ENCODE results near the gene MFN2.
"Not testable (repeated sequence)": the region's sequence is repeated elsewhere in the genome, so short reads cannot be mapped to it uniquely, and the experiment has no call there.

MFN2 gene

DNA sequence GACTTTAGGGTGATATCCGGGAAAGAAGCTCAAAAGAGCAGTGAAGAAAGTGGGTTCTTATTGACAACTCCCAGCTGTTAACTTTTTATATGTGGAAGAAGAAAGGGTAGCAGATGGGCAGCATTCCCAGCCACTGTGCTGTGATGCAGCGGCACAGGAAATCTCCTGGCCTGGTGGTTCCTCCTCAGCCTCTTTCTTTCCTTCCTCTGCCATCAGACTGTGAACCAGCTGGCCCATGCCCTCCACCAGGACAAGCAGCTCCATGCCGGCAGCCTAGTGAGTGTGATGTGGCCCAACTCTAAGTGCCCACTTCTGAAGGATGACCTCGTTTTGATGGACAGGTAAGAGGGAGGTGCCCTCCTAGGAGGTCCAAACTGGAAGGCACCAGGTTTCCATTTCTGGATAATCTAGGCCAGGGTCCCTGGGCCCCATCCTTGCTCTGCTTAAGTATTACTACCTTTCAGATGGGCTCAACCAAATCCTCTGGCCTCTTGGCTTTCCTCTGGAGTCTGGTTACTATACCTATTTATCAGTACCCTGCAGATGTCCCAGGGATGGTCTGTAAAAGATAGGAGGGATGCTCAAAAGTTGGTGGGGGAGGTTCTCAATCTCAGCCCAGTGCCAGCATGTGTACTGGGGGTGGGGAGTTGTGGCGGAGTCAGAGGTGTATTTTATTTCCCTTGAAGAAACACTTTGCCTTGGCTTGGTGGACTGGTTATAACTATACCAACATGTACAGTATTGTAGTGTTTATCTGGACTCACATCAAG lies 17.0 kb downstream of the MFN2 start:
- in situ Hi-C loops (cut with MboI; ENCODE audit: low sequenced_read_pairs) = no loop called here

DNA sequence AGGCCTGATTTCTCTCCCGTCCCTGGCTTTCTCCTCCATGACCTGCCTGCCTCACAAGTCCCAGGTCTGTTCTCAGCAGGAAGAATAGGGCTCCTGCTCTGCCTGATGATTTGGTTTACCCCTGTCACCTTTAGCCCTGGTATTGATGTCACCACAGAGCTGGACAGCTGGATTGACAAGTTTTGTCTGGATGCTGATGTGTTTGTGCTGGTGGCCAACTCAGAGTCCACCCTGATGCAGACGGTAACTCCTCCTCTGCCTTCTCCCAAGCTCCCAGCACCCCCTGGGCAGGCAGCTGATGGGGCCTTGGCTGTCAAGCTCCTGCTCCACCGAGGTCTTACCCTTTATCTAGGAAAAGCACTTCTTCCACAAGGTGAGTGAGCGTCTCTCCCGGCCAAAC lies 18.4 kb downstream of the MFN2 start:
- in situ Hi-C loops (cut with MboI; ENCODE audit: low sequenced_read_pairs) = no loop called here

DNA sequence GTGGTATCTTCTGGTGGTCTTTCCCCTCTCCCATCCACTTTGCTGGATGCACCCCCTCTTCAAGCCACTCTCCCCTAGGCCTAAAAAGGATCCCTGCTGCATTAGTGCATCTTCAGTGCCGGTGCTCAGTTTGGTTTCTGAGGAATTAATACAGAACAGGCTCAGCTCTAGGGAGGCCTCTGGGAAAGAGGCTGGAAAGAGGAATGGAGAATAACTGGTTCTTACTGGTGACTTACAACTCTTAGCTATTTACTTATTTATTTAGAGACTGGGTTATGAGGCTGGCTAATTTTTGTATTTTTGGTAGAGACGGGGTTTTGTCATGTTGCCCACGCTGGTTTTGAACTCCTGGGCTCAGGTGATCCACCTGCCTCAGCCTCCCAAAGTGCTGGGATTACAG lies 19.0 kb downstream of the MFN2 start:
- in situ Hi-C loops (cut with MboI; ENCODE audit: low sequenced_read_pairs) = no loop called here

DNA sequence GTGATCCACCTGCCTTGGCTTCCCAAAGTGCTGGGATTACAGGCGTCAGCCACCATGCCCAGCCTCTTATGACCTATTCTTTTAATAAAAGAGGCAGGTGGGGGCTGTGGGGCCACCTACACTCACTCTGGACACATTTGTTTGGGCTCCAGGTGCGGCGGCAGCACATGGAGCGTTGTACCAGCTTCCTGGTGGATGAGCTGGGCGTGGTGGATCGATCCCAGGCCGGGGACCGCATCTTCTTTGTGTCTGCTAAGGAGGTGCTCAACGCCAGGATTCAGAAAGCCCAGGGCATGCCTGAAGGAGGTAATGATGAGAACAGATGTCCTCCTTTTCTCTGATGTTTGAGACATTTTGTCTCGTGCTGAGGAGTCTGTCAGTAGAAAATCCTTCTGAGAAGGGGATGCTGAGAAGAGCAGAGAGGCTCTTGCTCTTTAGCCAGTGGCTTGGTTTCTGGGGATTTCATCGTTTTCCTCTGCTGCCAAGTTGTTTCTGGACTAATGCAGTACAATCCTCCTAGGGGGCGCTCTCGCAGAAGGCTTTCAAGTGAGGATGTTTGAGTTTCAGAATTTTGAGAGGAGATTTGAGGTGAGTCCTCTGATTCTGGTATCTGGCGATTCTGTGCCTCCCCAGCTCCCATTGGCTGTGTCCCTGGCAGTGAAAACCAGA lies 21.1 kb downstream of the MFN2 start:
- in situ Hi-C loops (cut with MboI; ENCODE audit: low sequenced_read_pairs) = no loop called here

DNA sequence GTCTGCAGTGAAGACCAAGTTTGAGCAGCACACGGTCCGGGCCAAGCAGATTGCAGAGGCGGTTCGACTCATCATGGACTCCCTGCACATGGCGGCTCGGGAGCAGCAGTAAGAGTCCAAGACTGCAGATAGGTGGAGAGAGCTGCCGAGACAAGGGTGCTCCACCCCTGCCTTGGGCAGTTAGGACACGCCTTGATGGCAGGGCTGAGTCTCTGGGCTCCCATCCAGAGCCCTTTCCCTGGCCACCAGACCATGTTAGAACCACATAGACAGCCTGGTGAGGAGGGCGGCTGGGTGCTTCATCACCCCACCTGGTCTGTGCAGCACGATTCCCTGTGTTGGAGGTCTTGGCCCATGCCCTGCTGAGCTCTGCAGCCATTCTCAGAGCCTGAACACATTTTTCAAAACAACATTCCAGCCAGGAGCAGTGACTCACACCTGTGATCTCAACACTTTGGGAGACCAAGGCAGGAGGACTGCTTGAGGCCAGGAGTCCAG lies 21.8 kb downstream of the MFN2 start:
- in situ Hi-C loops (cut with MboI; ENCODE audit: low sequenced_read_pairs) = no loop called here

DNA sequence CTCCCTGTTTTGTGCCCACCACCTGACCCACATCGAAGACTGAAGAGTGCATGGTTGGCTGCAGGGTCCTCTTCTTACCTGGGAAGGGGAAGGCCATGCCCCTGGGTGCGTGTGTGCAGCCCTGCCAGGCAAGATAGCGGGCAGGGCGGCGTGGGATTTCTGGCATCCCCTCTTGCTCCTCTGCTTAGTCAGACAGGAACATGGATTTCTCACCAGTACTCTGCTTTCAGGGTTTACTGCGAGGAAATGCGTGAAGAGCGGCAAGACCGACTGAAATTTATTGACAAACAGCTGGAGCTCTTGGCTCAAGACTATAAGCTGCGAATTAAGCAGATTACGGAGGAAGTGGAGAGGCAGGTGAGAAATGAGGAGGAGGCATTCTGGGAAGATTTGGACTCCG lies 23.5 kb downstream of the MFN2 start:
- in situ Hi-C loops (cut with MboI; ENCODE audit: low sequenced_read_pairs) = no loop called here

DNA sequence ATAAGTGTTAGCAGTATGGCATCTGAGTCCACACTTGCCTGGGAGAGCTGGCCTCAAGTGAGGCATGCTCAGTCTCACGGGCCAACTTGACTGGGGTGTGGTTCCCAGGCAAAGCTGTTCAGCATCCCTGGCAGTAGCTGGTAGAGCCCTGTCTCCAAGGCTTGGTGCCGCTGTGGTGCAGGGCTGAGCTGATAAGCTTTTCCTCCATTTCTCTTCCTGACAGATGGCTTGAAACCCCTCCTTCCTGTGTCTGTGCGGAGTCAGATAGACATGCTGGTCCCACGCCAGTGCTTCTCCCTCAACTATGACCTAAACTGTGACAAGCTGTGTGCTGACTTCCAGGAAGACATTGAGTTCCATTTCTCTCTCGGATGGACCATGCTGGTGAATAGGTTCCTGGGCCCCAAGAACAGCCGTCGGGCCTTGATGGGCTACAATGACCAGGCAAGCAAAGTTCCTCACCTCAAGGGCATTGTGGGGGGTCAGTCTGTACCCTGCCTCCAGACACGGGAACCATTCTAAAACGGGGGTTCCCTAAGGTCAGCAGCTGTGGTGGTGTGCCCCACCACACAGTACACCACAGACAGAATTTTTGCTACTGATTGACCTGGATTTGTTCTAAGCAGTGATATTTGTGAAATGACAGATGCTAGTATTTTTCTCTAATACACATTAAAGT lies 25.4 kb downstream of the MFN2 start:
- in situ Hi-C loops (cut with MboI; ENCODE audit: low sequenced_read_pairs) = no loop called here

DNA sequence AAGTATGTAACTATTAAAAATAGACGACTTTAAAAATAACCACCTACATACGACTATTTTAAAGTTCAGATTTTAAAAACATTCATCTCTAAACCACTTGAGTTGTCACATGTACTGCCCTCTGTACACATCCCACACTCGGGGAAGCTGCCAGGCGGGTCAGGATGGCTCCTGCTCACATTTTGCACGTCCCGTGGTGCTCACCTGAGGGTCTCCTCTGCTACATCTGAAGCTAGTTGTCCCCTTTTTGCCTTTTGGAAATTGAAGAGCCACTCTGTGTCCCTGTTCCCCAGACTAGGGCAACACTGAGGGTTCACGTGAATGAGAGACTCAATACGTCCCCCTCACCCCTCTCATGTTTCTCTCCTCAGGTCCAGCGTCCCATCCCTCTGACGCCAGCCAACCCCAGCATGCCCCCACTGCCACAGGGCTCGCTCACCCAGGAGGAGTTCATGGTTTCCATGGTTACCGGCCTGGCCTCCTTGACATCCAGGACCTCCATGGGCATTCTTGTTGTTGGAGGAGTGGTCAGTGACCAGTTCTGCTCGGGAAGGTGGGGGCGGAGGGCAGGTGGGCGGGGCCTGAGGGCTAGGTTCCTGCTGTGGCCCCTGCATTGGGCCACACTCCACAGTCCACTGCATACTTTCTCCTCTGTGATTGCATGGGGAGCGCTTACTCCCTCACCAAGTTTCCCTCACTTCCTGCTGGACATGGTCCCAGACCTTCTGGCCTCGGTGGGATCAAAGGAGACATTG lies 26.1 kb downstream of the MFN2 start:
- in situ Hi-C loops (cut with MboI; ENCODE audit: low sequenced_read_pairs) = no loop called here

DNA sequence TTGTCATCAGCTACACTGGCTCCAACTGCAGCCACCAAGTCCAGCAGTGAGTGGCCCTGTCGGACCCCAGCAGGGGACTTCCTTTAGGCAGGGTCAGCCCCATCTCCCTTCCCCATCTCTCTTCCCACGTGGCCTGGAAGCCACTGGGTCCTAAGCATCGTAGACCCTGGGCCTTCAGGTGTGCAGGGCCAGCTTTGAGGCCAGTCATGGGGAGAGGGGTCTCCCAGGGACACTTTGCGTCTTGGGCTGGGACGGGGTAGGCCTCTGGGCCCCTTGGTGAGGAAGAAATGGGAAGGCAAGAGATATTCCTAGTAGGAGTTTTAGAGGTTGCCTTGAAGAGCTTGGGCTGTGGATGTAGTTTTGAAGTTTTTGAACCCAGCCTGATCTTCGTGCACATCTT lies 27.0 kb downstream of the MFN2 start:
- in situ Hi-C loops (cut with MboI; ENCODE audit: low sequenced_read_pairs) = no loop called here

DNA sequence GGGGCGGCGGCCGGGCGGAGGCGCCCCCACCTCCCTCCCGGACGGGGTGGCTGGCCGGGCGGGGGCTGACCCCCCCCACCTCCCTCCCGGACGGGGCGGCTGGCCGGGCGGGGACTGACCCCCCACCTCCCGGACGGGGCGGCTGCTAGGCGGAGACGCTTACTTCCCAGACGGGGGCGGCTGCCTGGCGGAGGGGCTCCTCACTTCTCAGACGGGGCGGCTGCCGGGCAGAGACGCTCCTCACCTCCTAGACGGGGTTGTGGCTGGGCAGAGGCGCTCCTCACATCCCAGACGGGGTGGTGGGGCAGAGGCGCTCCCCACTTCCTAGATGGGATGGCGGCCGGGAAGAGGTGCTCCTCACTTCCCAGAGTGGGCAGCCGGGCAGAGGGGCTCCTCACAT lies 28.1 kb downstream of the MFN2 start:
- in situ Hi-C loops (cut with MboI; ENCODE audit: low sequenced_read_pairs) = not testable (repeated sequence)

DNA sequence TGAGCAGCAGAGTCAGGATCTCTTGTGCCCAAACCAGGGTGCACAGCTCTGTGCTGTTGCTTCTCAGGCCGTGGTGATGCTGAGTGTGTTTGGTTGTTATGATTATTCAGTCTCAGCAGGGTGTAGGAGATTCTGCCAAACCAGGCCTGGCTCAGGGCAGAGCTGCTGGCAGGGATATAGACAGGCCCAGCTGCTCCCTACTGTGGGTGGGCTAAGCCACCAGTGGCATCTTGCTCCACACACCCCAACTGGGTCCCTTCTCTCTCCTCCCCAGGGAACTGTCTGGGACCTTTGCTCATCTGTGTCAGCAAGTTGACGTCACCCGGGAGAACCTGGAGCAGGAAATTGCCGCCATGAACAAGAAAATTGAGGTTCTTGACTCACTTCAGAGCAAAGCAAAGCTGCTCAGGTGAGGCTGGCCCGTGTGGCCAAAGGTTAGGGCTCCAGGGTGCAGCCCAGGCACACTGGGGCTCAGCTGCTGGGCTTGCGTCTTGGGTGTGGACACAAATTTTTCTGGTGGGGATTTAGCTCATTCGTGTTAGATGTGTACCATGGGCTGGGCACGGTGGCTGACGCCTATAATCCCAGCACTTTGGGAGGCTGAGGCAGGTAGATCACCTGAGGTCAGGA lies 29.2 kb downstream of the MFN2 start:
- in situ Hi-C loops (cut with MboI; ENCODE audit: low sequenced_read_pairs) = no loop called here

DNA sequence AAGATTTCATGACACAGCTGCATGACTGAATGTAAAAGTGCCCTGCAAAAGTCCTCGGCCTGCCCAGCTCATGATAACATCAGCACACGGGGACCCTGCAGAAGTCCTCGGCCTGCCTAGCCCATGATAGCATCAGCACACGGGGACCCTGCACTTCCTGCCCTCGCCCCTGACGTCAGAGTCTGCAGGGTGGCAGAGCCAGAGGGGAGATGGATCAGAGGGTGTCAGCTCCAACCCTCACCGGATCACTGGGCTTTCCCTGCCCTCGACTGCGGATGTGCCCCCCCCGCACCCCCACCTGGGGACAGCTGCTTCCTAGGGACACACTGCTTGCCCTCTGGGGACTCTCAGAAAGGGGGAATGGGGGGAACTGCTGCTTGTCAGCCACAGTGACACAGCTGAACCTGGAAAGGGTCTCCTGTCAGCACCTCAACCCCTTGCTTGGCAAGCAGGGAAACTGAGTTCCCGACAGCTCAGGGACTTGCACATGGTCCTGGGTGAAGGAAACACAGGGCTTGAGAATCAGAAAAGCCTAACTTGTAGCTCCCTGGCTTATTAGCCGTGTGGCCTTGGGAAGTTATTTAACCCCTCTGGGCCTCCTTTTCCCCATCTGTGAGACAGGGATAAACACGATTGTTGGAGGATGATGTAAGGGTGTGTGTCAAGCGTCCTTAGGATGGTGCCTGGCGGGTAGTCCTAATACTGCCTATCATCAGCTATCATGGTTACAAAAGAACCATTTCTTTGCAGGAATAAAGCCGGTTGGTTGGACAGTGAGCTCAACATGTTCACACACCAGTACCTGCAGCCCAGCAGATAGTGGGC lies 30.7 kb downstream of the MFN2 start:
- in situ Hi-C loops (cut with MboI; ENCODE audit: low sequenced_read_pairs) = no loop called here

DNA sequence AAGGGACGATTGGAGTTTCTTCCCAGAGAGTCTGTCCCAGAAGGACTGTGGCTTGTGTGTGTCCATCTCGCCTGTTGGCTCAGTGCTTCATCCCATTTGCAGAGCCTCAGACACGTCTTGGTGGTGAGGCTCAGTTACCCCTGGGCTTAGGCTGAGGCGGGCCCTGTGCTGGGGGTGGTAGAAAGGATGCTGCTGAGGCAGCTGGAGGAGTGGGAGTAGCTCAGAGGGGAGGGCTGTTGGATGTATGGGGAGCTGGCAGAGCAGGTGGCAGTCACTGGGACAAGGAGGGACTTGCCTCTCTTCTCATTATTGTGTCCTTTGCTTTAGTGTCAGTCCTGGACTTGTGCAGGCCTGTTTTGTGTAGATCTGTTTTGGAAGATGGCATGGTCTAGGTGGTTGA lies 31.8 kb downstream of the MFN2 start:
- in situ Hi-C loops (cut with MboI; ENCODE audit: low sequenced_read_pairs) = no loop called here

DNA sequence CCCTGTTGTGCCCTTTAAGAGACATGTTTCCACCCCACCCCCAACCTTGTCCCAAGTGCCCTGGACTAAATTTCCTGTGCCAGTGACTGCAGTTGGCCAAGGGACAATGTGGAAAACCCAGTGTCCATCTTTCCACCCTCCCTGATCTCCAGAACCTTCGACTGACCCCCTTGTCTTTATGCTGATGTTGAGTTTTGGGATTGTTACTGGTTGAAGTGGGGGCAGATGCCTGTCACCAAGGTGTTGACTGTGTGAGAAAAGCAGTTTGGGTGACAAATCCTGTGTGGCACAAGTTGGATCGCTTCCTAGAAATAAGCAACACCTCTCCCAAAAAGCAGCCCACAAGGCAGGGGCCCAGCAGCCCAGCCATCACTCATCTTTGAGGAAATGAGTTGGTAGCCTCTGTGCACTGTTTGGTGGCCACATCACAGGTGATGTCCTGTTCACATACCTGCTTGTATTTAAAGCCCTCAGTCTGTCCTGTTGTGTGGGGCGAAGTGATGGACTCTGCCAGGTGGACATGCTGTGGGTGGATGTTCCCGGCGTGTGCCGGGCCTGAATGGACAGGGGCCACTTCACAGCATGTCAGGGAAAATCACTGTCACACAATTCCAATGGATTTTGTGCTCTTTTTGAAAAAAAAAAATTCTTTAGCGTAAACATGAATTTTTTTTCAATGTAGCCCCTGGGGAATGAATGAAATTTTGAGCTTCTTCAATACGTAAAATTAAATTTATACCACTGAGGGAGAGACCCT lies 32.5 kb downstream of the MFN2 start:
- in situ Hi-C loops (cut with MboI; ENCODE audit: low sequenced_read_pairs) = no loop called here

DNA sequence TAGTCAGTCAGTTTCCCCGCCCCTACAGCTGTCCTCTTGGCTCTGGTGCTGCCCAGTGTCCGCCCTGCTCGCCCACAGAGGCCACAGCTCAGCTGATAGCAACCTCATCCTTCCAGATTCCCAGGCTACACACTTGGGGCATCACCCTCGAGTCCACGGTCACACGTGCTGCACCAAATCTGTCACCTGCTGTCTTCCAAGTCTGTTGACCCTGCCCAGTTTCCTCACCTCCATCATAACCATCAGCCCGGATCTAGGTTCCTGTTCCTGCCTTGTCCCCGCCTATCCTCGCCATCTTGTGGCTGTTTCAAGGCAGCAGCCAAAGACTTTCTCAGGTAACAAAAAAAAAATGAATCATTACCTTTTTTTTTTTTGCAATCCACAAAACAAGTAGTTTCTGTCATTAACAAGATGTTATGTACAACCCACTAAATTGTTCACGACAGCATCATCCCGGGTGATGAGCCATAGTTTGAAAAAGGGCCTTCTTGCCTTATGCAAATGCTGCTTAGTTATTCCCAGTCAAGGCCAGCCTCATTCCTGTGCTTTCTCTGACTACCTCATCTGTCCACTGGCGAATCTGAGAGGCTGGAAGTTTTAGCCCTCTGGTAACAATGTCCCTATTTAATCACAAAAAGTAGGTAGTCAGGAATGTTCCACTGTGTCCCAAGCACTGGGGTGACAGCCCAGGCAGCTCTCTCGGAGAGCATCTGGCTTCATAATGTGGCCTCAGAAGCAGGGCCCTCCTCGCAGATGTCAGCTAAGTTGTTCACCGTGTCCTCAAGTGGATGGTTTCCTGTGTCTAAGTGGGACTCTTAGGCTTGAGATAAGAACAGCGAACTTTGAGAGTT lies 34.1 kb downstream of the MFN2 start:
- in situ Hi-C loops (cut with MboI; ENCODE audit: low sequenced_read_pairs) = no loop called here

DNA sequence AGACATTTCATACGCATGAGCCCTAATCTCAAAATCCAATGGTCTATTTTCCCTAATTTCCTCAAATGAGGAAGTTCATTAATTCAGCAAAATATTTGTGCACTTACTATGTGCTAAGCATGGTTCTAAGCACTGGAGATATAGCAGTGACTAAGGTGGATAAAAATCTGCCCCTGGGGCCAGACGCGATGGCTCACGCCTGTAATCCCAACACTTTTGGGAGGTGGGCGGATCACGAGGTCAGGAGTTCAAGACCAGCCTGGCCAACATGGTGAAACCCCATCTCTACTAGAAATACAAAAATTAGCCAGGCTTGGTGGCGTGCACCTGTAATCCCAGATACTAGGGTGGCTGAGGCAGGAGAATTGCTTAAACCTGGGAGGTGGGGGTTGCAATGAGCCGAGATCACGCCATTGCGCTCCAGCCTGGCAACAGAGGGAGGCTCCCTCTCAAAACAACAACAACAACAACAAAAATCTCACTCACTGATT lies 34.8 kb downstream of the MFN2 start:
- in situ Hi-C loops (cut with MboI; ENCODE audit: low sequenced_read_pairs) = no loop called here

DNA sequence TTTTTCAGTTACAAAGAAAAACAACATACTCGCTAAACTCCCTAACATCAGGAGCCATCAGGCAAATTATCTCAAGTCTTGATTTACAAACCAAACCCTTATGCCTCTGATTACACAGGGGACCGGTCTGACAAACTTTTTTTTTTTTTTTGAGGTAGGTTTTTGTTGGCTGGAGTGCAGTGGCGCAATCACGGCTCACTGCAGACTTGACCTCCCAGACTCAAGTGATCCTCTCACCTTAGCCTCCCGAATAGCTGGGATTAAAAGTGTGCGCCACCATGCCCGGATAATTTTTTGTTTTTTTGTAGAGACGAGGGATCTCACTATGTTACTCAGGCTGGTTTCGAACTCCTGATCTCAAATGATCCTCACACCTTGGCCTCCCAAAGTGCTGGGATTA lies 35.3 kb downstream of the MFN2 start:
- in situ Hi-C loops (cut with MboI; ENCODE audit: low sequenced_read_pairs) = no loop called here

DNA sequence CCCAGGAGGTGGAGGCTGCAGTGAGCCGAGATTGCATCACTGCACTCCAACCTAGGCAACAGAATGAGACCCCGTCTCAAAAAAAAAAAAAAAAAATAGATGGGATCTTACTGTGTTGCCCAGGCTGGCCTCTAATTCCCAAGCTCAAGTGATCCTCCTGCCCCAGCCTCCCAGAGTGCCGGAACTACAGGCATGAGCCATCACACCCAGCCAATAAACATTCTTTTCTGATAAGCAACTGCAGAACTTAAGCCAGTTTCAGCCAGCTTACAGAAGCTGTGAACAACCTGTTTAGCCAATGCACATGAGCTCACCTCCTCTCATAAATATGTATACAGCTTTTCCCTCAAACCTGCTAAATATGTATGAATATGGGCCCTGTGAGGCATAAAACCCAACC lies 35.9 kb downstream of the MFN2 start:
- in situ Hi-C loops (cut with MboI; ENCODE audit: low sequenced_read_pairs) = no loop called here
